ENCODE data around the gene LOXHD1. TPM values are rescaled to one million over a fixed set of nuclear protein-coding genes. Genes with fewer than 3 reads are reported as not detected.
A peak's percentile ranks its signal among the peaks of the same experiment; 100 is the strongest.

LOXHD1 gene
- total RNA-seq, 1 donor from 2014 or later: not detected

DNA sequence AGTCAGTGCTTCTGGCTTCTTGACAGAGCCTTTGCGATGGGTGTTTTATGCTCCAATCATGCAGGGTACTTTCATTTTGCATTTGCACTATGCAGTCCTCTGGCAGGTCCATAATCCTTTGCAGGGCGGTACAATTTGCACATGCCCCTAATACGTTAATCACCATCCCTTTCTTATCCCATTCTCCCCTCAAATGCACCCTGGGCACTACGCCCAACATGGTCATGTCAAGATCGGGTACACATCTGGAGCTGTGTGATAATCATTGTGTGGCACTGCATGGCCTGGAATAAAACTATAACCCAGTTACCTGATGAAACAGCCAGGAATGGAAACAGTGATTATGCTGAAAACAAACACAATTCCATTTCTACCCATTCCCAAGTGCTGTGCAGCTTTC, 27.7 kb downstream of the LOXHD1 start:
- Histone ChIP-seq H3K36me3 (no peaks in the 10 kb centered on the region), H3K9me3 (no peaks in the 10 kb centered on the region), H3K27ac (no peak overlapping the region), H3K27me3 (no peaks in the 10 kb centered on the region), H3K4me3 (no peak overlapping the region), H3K4me1 (no peaks in the 10 kb centered on the region)
- DNase-seq (ENCODE audit: extremely low spot score in 2 of 2): peak in 1 of 2 donors; percentile 52
- intact Hi-C loops (cut with DNase I): no loop called here
- TF ChIP-seq, protein P1, sequence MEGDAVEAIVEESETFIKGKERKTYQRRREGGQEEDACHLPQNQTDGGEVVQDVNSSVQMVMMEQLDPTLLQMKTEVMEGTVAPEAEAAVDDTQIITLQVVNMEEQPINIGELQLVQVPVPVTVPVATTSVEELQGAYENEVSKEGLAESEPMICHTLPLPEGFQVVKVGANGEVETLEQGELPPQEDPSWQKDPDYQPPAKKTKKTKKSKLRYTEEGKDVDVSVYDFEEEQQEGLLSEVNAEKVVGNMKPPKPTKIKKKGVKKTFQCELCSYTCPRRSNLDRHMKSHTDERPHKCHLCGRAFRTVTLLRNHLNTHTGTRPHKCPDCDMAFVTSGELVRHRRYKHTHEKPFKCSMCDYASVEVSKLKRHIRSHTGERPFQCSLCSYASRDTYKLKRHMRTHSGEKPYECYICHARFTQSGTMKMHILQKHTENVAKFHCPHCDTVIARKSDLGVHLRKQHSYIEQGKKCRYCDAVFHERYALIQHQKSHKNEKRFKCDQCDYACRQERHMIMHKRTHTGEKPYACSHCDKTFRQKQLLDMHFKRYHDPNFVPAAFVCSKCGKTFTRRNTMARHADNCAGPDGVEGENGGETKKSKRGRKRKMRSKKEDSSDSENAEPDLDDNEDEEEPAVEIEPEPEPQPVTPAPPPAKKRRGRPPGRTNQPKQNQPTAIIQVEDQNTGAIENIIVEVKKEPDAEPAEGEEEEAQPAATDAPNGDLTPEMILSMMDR (IDR thresholded peaks at IDR 0.05): no peak
- TF ChIP-seq POLR2AphosphoS5 (IDR thresholded peaks at IDR 0.05; ENCODE audit: insufficient read depth in 1 of 2, low read depth in 1 of 2) (no peak), POLR2A (IDR thresholded peaks at IDR 0.05) (no peak)

- Histone ChIP-seq H3K27ac (no peak overlapping the region), H3K27me3 (no peaks in the 10 kb centered on the region), H3K9me3 (no peaks in the 10 kb centered on the region), H3K36me3 (no peaks in the 10 kb centered on the region), H3K4me3 (no peak overlapping the region), H3K4me1 (peaks cover 7% of the 10 kb centered on the region)
- no peak for TF ChIP-seq POLR2AphosphoS5 (IDR thresholded peaks at IDR 0.05; ENCODE audit: insufficient read depth in 1 of 2, low read depth in 1 of 2)
- TF ChIP-seq, protein P1 (IDR thresholded peaks at IDR 0.05): no peak
- no peak for TF ChIP-seq POLR2A (IDR thresholded peaks at IDR 0.05)
- intact Hi-C loops (cut with DNase I): no loop called here
- DNase-seq (ENCODE audit: extremely low spot score in 2 of 2): peak in 1 of 2 donors; percentile 20
Measured at GRCh38 chr18:46628206-46628605, 28.8 kb downstream of the LOXHD1 start.

DNA sequence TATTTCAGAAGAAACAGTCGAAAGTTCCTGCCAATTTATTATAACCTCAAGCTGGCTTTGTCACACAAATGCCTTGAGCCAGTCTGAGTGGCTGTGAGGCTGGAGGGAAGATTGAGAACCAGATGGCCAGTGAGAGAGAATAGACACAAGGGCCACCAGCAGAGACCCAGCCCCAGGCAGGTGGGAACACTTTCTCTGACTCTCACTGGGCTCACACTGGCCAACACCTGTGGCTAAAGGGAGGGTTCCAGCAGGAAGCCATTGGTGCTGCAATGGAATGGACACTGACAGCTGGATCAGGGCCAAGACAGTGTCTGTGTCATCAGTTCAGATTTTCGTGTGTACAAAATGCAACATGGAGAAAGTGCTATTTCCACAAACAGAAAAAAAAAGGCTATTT, 29.9 kb downstream of the LOXHD1 start:
- TF ChIP-seq POLR2A (IDR thresholded peaks at IDR 0.05): no peak
- TF ChIP-seq POLR2AphosphoS5 (IDR thresholded peaks at IDR 0.05; ENCODE audit: insufficient read depth in 1 of 2, low read depth in 1 of 2): no peak
- TF ChIP-seq, protein P1 (IDR thresholded peaks at IDR 0.05): no peak
- DNase-seq (ENCODE audit: extremely low spot score in 2 of 2): peak in 1 of 2 donors; percentile 65
- no peaks in the 10 kb centered on the region for H3K36me3 ChIP-seq
- peaks cover 7% of the 10 kb centered on the region for H3K4me1 ChIP-seq
- no peak overlapping the region for H3K27ac ChIP-seq
- no peak overlapping the region for H3K4me3 ChIP-seq
- H3K9me3 ChIP-seq: no peaks in the 10 kb centered on the region
- H3K27me3 ChIP-seq: no peaks in the 10 kb centered on the region
- intact Hi-C loops (cut with DNase I): no loop called here

DNA sequence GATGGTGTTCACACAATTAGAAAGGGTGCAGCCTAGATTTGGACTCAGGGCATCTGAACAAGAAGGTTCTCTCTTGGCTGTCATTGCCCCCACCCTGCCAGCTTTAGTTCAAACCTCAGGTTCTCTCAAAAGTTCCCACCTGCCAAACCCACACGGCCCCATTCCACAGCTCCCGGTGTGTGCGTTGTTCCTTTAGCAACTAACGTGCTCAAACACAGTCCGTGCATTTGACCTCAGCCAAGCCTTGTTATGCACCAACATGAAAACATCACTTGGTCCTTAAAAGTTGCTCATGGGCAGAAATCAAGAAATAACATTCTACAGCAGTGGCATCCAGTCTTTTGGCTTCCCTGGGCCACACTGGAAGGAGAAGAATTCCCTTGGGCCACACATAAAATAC, 32.0 kb downstream of the LOXHD1 start:
- intact Hi-C loops (cut with DNase I): no loop called here
- Histone ChIP-seq H3K9me3 (no peaks in the 10 kb centered on the region), H3K4me1 (peaks cover 7% of the 10 kb centered on the region), H3K27me3 (no peaks in the 10 kb centered on the region), H3K36me3 (no peaks in the 10 kb centered on the region), H3K27ac (no peak overlapping the region), H3K4me3 (no peak overlapping the region)
- DNase-seq (ENCODE audit: extremely low spot score in 2 of 2): peak in 1 of 2 donors; percentile 75
- TF ChIP-seq POLR2AphosphoS5 (IDR thresholded peaks at IDR 0.05; ENCODE audit: insufficient read depth in 1 of 2, low read depth in 1 of 2): no peak
- TF ChIP-seq POLR2A (IDR thresholded peaks at IDR 0.05): no peak
- TF ChIP-seq, protein P1 (IDR thresholded peaks at IDR 0.05): no peak

DNA sequence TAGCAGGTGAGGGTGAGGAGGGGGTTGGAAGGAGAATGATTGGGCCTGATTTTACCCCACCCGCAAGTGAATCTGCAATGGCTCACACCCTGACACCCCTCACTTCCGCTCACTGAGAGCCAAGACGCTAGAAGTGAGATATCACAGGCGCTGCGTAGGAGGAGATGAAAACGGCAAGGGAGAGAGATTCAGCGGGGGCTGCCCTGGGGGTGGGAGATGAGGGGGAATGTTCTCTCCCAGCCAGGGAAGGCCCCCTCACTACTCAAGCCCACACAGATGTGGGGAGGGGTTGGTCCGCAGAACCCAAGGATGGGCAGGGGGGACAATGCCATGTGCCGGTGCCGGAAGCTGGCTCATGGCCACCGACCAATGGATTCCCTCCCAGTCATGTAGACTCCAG, 32.9 kb downstream of the LOXHD1 start:
- TF ChIP-seq POLR2A (IDR thresholded peaks at IDR 0.05) (no peak), POLR2AphosphoS5 (IDR thresholded peaks at IDR 0.05; ENCODE audit: insufficient read depth in 1 of 2, low read depth in 1 of 2) (no peak)
- TF ChIP-seq, protein P1 (IDR thresholded peaks at IDR 0.05): no peak
- Histone ChIP-seq H3K27me3 (no peaks in the 10 kb centered on the region), H3K4me3 (no peak overlapping the region), H3K4me1 (peaks cover 7% of the 10 kb centered on the region), H3K36me3 (no peaks in the 10 kb centered on the region), H3K27ac (no peak overlapping the region), H3K9me3 (no peaks in the 10 kb centered on the region)
- intact Hi-C loops (cut with DNase I): no loop called here
- peak; percentile 69 to 82 for DNase-seq (ENCODE audit: extremely low spot score in 2 of 2)

All from vagina (tissue), 2 donors.